ENCODE data around the gene VAC14. TPM values are rescaled to one million over a fixed set of nuclear protein-coding genes. Genes with fewer than 3 reads are reported as not detected.

VAC14 gene
- total RNA-seq, 2 experiments from 2014 or later, result 23.0 to 23.6 TPM

DNA sequence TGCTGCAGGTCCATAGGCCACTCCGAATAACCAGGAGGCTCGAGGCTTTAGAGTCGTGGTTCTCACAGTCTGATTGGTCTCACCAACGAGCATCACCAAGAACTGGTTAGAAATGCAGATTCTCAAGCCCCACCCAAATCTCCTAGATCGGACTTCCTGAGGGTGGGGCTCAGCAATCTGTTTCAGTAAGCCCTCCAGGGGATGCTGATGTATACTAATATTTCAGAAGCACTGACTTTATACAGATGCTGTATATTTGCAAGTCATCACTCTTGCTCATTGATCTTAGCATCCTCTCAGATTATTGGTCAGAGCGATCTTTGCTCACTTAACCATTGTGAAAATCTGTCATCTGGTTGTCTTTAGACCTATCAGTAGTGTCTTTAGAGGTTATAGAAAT, 4.4 kb upstream of the VAC14 start:
- Histone ChIP-seq H3K4me3 (ENCODE audit: low read length) (no peak overlapping the region), H3K36me3 (ENCODE audit: insufficient read depth, low read length) (no peaks in the 10 kb centered on the region), H3K27me3 (ENCODE audit: control insufficient read depth in 1 of 2, insufficient read depth in 2 of 2, low read length in 2 of 2) (peaks cover 0 to 12% of the 10 kb centered on the region in 2 experiments), H3K4me1 (ENCODE audit: insufficient read depth, low read length) (peaks cover 7% of the 10 kb centered on the region), H3K9me3 (ENCODE audit: control insufficient read depth in 1 of 2, insufficient read depth in 1 of 2, low read length in 2 of 2) (no peaks in the 10 kb centered on the region), H3K27ac (ENCODE audit: low read depth in 1 of 2, low read length in 2 of 2) (no peak overlapping the region)
- TF ChIP-seq, protein P1, sequence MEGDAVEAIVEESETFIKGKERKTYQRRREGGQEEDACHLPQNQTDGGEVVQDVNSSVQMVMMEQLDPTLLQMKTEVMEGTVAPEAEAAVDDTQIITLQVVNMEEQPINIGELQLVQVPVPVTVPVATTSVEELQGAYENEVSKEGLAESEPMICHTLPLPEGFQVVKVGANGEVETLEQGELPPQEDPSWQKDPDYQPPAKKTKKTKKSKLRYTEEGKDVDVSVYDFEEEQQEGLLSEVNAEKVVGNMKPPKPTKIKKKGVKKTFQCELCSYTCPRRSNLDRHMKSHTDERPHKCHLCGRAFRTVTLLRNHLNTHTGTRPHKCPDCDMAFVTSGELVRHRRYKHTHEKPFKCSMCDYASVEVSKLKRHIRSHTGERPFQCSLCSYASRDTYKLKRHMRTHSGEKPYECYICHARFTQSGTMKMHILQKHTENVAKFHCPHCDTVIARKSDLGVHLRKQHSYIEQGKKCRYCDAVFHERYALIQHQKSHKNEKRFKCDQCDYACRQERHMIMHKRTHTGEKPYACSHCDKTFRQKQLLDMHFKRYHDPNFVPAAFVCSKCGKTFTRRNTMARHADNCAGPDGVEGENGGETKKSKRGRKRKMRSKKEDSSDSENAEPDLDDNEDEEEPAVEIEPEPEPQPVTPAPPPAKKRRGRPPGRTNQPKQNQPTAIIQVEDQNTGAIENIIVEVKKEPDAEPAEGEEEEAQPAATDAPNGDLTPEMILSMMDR (IDR thresholded peaks at IDR 0.05), result no peak
- Mint-ChIP-seq H3K27me3 (peaks cover 23% of the 10 kb centered on the region), H3K27ac (no peak overlapping the region), H3K4me3 (no peak overlapping the region), H3K4me1 (ENCODE audit: low read depth) (peaks cover 14% of the 10 kb centered on the region), H3K36me3 (ENCODE audit: low read depth) (peaks cover 7% of the 10 kb centered on the region), H3K9me3 (peaks cover 2% of the 10 kb centered on the region)
- ChIA-PET CTCF (no interaction called here), POLR2A (no interaction called here)
- no peak for ATAC-seq (ENCODE audit: poor library complexity)
- DNase-seq, result no peak
- intact Hi-C loops (cut with DNase I, micrococcal nuclease), result no loop called here

DNA sequence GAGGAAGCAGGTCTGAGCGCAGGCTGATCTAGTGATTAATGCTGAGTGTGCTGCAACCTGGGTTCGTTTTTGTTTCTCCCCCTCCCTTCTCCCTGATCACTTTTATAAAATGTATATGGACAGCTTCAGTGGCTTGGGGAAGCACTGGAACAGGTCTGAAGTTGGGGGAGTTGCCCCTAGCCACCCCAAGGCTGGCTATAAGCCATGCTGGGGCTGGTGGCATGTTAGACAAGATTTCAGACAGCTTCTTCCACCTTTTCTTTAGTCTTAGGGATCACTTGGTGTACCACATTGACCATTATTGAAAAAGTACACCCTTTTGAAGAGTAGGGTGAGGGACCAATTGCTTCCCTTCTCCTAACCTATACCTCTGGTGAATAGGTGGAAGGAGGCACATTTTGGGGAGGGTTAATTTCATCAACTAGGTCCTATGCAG, 3.8 kb upstream of the VAC14 start:
- CTCF ChIA-PET, result no interaction called here
- Histone ChIP-seq H3K9me3 (ENCODE audit: control insufficient read depth in 1 of 2, insufficient read depth in 1 of 2, low read length in 2 of 2) (no peaks in the 10 kb centered on the region), H3K4me3 (ENCODE audit: low read length) (no peak overlapping the region), H3K36me3 (ENCODE audit: insufficient read depth, low read length) (no peaks in the 10 kb centered on the region), H3K27ac (ENCODE audit: low read depth in 1 of 2, low read length in 2 of 2) (no peak overlapping the region), H3K4me1 (ENCODE audit: insufficient read depth, low read length) (peaks cover 11% of the 10 kb centered on the region), H3K27me3 (ENCODE audit: control insufficient read depth in 1 of 2, insufficient read depth in 2 of 2, low read length in 2 of 2) (peaks cover 0 to 12% of the 10 kb centered on the region in 2 experiments)
- H3K9me3 Mint-ChIP-seq, result peaks cover 2% of the 10 kb centered on the region
- peaks cover 11% of the 10 kb centered on the region for H3K36me3 Mint-ChIP-seq (ENCODE audit: low read depth)
- peaks cover 20% of the 10 kb centered on the region for H3K4me1 Mint-ChIP-seq (ENCODE audit: low read depth)
- POLR2A ChIA-PET, result no interaction called here
- H3K4me3 Mint-ChIP-seq, result no peak overlapping the region
- H3K27me3 Mint-ChIP-seq, result peaks cover 23% of the 10 kb centered on the region
- DNase-seq (no peak), ATAC-seq (ENCODE audit: poor library complexity) (no peak)
- intact Hi-C loops (cut with DNase I, micrococcal nuclease), result loop anchor here in 1 of 2 experiments (5.0 kb wide), 4 partner anchors 367 to 763 kb away; partner anchors contain the start of genes CMTR2 and ST3GAL2
- H3K27ac Mint-ChIP-seq, result no peak overlapping the region
- TF ChIP-seq, protein P1 (IDR thresholded peaks at IDR 0.05), result no peak

DNA sequence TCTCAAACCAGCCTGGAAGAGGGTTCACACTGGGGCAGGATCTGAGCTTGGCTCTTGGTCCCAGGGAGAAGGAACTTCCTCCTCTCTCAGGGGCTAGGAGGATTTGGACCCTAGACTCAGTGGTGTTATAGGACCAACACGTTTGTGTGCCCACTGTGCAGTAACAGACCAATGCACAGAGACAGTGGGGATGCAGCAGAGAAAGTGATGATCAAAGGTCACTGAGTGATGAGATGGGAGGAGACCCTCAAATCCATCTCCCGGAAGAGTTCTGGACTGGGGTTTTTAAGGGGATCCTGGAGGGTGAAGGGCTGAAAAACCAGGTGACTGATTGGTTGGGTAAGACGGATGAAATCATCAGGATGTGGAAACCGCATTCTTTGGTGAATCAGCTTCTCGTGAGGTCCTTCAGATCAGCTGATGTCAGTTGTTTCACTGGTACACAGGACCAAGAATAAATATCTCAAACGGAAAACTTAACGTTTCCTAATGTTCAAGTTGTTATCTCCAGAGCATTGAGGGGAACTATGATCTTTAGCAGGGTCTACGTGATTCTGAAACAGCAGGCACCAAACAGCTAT, 3.3 kb upstream of the VAC14 start:
- intact Hi-C loops (cut with DNase I, micrococcal nuclease), result loop anchor here in 1 of 2 experiments (5.0 kb wide), 4 partner anchors 367 to 763 kb away; partner anchors contain the start of genes CMTR2 and ST3GAL2
- Mint-ChIP-seq H3K27ac (no peak overlapping the region), H3K4me3 (no peak overlapping the region), H3K36me3 (ENCODE audit: low read depth) (peaks cover 11% of the 10 kb centered on the region), H3K27me3 (peaks cover 20% of the 10 kb centered on the region), H3K9me3 (peaks cover 2% of the 10 kb centered on the region), H3K4me1 (ENCODE audit: low read depth) (peaks cover 24% of the 10 kb centered on the region)
- no peaks in the 10 kb centered on the region for H3K9me3 ChIP-seq (ENCODE audit: control insufficient read depth in 1 of 2, insufficient read depth in 1 of 2, low read length in 2 of 2)
- CTCF ChIA-PET, result no interaction called here
- ATAC-seq (ENCODE audit: poor library complexity) (no peak), DNase-seq (peak in 2 of 14 experiments; percentile 33 to 46)
- POLR2A ChIA-PET, result no interaction called here
- peaks cover 16% of the 10 kb centered on the region for H3K4me1 ChIP-seq (ENCODE audit: insufficient read depth, low read length)
- H3K27ac ChIP-seq (ENCODE audit: low read depth in 1 of 2, low read length in 2 of 2), result no peak overlapping the region
- H3K36me3 ChIP-seq (ENCODE audit: insufficient read depth, low read length), result no peaks in the 10 kb centered on the region
- TF ChIP-seq, protein P1 (IDR thresholded peaks at IDR 0.05), result no peak
- peaks cover 0 to 12% of the 10 kb centered on the region in 2 experiments for H3K27me3 ChIP-seq (ENCODE audit: control insufficient read depth in 1 of 2, insufficient read depth in 2 of 2, low read length in 2 of 2)
- H3K4me3 ChIP-seq (ENCODE audit: low read length), result no peak overlapping the region

Data from CD4-positive, alpha-beta T cell (primary cell).